Measurements from ENCODE around the gene PALM.

The PALM gene

GRCh38 chr19:752652-753517 is 44.1 kb downstream of the PALM start:
- DNase-seq (ENCODE audit: low read depth): no peak

GRCh38 chr19:754530-754929 is 45.8 kb downstream of the PALM start:
- DNase-seq (ENCODE audit: low read depth): no peak

DNA sequence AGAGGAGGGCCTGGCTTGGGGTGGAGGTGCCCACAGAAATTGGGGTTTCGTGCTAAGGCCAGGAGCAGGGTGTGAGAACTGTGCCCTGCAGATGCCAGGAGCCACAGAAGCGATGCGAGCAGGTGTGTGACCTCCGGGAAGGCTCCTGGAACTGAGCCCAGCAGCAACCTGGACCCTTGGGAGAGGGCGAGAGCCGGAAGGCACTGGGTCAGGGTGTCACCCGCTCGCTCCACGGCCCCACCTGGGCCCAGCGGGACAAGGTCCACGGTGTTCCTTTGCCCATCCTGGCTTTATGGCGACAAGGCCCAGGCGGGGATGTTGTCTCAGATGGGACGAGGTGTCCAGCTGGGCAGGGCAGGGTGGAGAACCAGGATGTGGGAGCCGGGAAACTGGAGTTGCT is 46.3 kb downstream of the PALM start:
- DNase-seq (ENCODE audit: low read depth): no peak

GRCh38 chr19:756236-756635 is 47.5 kb downstream of the PALM start:
- DNase-seq (ENCODE audit: low read depth): no peak

- no peak for DNase-seq (ENCODE audit: low read depth)
These were observed 48.3 kb downstream of the PALM start for GRCh38 chr19:756821-757688.

DNA sequence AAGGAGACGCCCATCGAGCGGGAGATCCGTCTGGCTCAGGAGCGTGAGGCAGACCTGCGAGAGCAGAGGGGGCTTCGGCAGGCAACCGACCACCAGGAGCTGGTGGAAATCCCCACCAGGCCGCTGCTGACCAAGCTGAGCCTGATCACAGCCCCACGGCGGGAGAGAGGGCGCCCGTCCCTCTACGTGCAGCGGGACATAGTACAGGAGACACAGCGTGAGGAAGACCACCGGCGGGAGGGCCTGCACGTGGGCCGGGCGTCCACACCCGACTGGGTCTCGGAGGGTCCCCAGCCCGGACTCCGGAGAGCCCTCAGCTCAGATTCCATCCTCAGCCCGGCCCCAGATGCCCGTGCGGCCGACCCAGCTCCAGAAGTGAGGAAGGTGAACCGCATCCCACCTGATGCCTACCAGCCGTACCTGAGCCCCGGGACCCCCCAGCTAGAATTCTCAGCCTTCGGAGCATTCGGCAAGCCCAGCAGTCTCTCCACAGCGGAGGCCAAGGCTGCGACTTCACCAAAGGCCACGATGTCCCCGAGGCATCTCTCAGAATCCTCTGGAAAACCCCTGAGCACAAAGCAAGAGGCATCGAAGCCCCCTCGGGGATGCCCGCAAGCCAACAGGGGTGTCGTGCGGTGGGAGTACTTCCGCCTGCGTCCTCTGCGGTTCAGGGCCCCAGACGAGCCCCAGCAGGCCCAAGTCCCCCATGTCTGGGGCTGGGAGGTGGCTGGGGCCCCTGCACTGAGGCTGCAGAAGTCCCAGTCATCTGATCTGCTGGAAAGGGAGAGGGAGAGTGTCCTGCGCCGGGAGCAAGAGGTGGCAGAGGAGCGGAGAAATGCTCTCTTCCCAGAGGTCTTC is 49.3 kb downstream of the PALM start:
- DNase-seq (ENCODE audit: low read depth): no peak

DNA sequence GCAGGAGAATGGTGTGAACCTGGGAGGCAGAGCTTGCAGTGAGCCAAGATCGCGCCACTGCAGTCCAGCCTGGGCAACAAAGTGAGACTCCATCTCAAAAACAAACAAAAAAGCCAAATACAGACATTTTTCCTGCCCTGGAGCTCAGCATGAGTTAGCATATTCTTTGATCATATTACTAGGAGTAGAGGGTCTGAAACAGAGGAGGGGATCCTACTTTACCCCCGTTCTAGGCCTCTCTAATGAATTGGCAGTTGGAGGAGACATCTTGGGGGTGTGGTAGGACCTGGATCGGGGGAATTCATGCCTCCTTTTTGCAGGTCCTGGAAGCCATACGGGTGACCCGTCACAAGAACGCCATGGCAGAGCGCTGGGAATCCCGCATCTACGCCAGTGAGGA is 54.4 kb downstream of the PALM start:
- DNase-seq (ENCODE audit: low read depth): no peak

DNA sequence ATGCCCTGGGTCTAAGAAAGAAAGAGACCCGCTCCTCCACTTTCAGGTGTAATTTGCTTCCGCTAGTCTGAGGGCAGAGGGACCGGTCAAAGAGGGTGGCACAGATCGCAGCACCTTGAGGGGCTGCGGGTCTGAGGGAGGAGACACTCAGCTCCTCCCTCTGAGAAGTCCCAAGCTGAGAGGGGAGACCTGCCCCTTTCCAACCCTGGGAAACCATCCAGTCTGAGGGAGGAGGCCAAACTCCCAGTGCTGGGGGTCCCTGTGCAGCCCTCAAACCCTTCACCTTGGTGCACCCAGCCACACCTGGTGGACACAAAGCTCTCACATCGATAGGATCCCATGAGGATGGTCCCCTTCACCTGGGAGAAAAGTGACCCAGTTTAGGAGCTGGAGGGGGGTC is 55.1 kb downstream of the PALM start:
- no peak for DNase-seq (ENCODE audit: low read depth)

GRCh38 chr19:764301-764700 is 55.6 kb downstream of the PALM start:
- no peak for DNase-seq (ENCODE audit: low read depth)

DNA sequence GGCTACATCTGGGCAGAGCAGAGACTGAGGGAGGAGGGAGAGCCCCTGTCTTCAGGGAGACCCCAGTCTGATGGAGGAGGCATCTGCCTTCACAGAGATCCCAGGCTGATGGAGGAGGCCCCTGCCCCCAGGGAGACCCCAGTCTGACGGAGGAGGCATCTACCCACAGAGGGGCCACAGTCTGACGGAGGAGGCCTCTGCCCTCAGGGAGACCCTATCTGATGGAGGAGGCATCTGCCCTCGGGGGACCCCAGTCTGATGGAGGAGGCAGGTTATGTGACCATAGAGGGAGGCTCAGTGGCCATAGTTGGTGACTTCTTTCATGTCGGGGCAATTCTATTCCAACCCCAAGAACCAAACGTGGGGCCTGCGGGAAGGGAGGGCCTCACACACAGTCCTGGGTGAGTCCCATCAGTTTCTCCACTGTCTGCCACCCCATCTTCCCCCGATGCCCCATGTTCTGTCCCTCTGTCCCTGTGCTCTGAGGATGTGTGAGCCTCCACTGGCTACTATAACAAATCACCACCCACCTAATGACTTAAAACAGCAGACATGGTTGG is 56.5 kb downstream of the PALM start:
- DNase-seq (ENCODE audit: low read depth): no peak

GRCh38 chr19:768424-768823 is 59.7 kb downstream of the PALM start:
- DNase-seq (ENCODE audit: low read depth): no peak

- no peak for DNase-seq (ENCODE audit: low read depth)
These were observed 60.9 kb downstream of the PALM start for GRCh38 chr19:769616-770015.

DNA sequence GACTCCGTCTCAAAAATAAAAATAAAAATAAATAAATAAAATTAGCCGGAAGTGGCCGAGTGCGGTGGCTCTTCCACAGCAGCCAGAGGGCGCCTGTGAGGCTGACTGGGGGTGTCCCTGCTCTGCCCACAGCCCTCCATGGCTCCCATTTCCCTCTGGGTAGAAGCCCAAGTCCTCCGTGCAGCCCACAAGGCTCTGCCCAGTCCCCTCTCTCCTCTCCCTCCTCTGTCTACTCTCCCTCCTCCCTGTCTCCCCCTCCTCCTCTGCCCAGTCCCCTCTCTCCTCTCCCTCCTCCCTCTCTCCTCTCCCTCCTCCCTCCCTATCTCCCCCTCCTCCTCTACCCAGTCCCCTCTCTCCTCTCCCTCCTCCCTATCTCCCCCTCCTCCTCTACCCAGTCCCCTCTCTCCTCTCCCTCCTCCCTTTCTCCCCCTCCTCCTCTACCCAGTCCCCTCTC is 62.6 kb downstream of the PALM start:
- no peak for DNase-seq (ENCODE audit: low read depth)

GRCh38 chr19:772063-772462 is 63.3 kb downstream of the PALM start:
- DNase-seq (ENCODE audit: low read depth): no peak

DNA sequence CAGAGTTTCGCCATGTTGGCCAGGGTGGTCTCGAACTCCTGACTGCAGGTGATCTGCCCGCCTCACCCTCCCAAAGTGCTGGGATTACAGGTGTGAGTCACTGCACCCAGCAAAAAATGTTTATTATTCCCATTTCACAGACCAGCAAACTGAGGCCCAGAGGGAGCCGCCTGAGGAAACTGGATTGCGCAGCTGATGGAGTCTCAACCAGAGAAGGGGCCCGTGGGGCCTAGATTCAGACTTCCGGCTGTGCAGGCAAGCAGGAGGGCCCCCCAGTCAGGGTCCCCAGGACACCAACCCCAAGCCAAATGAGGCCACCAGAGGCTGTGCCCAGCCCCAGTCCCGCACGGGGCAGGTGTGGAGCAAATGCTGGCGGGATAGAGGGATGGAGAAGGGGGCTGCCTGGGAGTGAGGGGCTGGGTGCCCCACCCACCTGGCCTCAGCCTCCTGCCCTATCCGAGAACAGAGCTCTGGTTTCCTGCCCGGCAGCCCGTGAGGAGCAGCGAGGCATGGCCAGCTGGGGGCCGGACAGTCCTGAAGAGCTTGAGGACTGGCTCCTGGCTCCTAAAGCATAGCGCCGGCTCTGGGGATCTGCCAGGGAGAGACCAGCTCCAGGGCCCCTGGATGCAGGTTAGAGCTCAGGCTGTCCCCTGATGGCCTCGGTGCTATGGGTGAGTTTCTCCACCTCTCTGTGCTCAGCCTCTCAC is 64.1 kb downstream of the PALM start:
- no peak for DNase-seq (ENCODE audit: low read depth)

DNA sequence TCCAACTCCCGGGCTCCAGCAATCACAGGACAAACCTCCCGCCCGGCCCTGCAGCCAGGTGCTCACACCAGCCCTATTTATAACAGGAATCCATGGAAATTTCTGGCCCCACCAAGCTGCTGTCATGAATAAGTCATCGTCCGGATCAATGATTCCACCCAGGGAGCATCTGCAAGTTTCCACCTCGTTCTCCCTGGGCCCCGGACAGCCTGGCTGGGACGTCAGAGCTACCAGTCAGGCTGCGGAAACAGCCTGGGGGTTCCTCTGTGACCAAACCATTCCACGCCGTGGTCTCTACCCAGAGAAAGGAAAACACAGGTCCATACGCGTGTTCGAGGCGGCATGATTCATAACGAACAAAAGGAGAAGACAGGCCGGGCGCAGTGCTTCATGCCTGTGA is 67.8 kb downstream of the PALM start:
- DNase-seq (ENCODE audit: low read depth): no peak

GRCh38 chr19:778910-779653 is 70.3 kb downstream of the PALM start:
- no peak for DNase-seq (ENCODE audit: low read depth)

- DNase-seq (ENCODE audit: low read depth): no peak
These were observed 72.2 kb downstream of the PALM start for GRCh38 chr19:780935-781334.

- DNase-seq (ENCODE audit: low read depth): no peak
These were observed 73.1 kb downstream of the PALM start for GRCh38 chr19:781800-782184.

DNA sequence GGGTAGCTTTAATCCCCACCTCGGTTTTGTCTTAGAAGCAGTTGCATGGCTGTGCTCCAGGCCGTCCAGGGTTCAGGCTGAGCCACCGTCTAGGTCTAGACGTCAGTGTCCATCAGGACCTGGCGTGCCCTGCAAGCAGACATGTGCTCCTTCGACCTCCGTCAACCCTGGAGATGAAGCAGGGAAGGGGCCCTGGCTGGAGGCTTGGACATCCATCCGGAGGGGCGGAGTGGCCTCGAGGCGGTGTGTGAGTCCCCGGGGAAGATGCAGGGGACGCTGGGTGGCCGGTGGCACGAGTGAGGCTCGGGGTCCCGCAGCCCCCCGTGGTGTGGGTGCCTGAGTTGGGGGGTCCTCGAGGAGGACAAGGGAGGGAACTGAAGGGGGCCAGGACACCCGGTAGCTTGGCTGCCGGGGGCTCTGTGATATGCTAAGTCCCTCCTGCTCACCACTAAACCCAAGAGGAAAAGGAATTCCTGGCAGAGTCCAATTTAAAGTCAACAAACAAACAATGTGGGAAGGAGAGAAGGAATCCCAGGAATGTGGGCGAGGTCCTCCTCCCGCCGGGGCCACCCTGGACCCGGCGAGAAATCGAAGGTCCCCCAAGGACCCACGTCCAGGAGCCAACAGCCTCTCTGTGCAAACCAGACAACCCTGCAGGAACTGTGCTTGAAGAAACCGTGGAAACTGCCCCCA is 73.6 kb downstream of the PALM start:
- DNase-seq (ENCODE audit: low read depth): no peak
